NCI-H524 treated with DMSO at 0.1 percent for 48 hours (cell line): Measurements from ENCODE around the gene RNF169.
"Not testable (repeated sequence)": the region's sequence is repeated elsewhere in the genome, so short reads cannot be mapped to it uniquely, and the experiment has no call there.

Experiments used
- DNase-seq: peaks from one replicate; lab custom pipeline; 2025; lab: John Stamatoyannopoulos, UW

RNF169 gene

DNA sequence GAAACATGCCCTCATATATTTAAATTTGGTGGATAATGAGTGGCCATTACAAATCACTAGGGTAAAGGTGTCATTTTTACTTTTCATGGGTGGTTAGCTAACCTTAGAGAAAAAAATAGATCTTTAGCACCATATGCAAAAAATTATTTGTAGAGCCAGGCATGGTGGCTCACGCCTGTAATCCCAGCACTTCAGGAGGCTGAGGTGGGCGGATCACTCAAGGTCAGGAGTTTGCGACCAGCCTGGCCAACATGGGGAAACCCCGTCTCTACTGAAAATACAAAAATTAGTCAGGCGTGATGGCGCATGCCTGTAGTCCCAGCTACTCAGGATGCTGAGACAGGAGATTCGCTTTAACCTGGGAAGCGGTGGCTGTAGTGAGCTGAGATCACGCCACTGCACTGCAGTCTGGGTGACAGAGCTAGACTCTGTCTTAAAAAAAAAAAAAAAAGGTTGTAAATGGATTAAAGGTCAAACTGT is 19.6 kb downstream of the RNF169 start:
- DNase-seq: not testable (repeated sequence)

DNA sequence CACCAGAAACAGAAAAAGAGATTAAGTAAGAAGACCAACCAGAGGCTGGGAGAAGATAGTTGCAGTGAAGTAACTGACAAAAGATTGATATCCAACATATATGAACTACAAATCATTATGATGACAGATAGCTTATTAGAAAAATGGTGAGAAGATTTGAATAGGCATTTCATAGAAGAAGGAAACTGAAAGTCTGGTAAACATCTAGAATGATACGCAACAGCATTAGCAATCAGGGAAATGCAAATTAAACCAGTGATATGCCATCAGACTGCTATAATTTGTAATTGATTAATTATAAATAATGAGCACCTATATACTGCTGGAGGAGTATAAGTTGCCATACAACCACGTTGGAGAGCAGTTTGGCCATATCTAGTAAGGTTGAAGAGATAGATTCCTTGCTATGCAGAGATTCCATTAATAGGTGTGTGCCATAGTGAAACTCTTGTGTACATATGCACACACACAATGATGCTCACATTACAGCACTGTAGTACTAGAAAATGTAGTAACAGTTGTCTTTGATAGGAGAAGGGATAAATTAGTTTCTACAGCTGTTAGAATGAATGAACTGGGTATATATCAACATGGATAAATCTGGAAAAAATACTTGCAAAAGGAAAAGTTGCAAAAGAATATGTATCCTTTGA is 20.5 kb downstream of the RNF169 start:
- no peak for DNase-seq

- no peak for DNase-seq
Measured at GRCh38 chr11:74770456-74770855, 21.8 kb downstream of the RNF169 start.

GRCh38 chr11:74771139-74771538 is 22.5 kb downstream of the RNF169 start:
- DNase-seq: no peak

DNA sequence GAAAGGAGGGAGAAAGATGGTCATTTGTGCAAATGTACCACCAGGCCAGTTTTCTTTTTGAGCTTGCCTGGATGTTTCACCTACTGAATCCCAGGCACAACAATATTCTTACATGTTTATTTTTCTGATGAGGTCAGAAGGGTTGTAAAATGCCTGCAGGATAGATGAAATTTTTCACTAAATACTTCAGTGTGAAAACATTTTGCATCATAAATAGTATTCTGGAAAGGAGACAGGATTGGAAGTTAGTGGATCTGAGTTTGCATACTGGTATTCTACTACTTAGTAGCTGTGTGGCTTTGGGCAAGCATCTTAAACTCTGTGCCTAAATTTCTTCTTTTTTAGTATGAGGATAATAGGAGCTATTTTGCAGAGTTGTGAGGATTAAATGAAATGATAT is 24.8 kb downstream of the RNF169 start:
- DNase-seq: no peak

- DNase-seq: no peak
Measured at GRCh38 chr11:74775762-74776161, 27.1 kb downstream of the RNF169 start.

GRCh38 chr11:74776546-74776945 is 27.9 kb downstream of the RNF169 start:
- no peak for DNase-seq

GRCh38 chr11:74777038-74777437 is 28.4 kb downstream of the RNF169 start:
- DNase-seq: no peak

GRCh38 chr11:74777877-74778276 is 29.2 kb downstream of the RNF169 start:
- no peak for DNase-seq

GRCh38 chr11:74778581-74778980 is 29.9 kb downstream of the RNF169 start:
- DNase-seq: no peak

GRCh38 chr11:74780248-74781005 is 31.8 kb downstream of the RNF169 start:
- no peak for DNase-seq

DNA sequence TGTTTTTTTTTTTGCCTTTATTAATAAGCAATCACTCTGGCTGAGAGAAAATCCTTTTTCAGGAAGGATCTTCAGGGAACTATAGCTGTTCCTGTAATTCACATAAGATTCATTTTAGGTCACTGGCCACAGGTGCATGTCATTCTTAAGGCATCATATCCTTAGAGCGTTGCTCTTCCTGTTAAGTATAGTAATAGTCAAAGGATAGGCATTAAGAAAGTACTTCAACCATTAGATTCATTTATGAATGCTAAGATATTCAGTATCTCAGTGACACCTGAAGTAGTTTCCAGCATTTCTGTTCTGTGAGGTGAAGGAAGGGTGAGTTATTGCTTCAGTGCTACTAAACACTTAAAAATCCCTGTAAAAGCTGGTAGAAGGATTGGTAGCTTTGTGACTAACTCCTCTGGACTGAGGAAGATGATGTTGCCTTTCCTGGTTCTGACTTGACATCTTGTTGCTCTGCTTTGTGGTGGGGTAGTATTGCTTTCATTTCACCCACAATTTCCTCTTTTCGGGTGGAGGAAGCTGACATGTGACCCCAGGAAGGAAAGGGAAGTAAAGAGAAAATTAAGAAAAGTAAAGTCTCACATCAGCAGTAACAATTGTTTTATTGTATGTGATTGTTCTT is 34.7 kb downstream of the RNF169 start:
- no peak for DNase-seq

DNA sequence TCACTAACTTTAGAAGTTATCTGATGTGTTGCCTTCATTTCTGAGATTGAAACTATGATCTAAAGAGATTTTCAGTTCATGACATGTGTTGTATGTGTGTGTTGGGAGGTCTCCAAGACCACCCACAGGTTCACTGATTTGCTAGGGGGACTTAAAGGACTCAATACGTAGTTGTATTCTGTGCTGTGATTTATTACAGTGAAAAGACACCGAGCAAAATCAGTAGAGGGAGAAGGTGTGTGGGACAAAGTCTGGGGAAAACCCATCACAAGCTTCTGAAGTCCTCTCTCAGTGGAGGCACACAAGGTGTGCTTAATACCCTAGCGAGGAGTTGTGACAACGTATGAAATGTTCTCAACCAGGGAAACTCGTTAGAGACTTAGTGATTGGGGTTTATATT is 35.6 kb downstream of the RNF169 start:
- DNase-seq: no peak

GRCh38 chr11:74784726-74785125 is 36.1 kb downstream of the RNF169 start:
- no peak for DNase-seq

DNA sequence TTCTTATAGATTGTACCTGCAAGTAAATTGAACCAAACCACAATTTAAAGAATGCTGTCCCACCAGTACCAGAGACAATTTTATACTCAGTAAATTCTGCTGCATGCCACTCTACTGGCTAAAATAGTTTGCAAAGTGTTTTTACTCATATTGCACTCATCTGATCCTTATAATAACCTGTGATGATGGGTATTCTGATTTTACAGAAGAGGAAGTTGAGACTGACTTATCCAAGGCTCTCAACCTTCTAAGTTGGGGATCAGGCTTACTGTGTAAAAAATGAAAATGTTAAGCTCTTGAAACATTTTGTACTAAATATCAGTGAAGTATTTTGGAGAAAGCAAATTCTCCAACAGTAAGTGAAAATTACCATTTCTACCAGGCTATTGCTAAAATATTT is 37.9 kb downstream of the RNF169 start:
- DNase-seq: no peak

DNA sequence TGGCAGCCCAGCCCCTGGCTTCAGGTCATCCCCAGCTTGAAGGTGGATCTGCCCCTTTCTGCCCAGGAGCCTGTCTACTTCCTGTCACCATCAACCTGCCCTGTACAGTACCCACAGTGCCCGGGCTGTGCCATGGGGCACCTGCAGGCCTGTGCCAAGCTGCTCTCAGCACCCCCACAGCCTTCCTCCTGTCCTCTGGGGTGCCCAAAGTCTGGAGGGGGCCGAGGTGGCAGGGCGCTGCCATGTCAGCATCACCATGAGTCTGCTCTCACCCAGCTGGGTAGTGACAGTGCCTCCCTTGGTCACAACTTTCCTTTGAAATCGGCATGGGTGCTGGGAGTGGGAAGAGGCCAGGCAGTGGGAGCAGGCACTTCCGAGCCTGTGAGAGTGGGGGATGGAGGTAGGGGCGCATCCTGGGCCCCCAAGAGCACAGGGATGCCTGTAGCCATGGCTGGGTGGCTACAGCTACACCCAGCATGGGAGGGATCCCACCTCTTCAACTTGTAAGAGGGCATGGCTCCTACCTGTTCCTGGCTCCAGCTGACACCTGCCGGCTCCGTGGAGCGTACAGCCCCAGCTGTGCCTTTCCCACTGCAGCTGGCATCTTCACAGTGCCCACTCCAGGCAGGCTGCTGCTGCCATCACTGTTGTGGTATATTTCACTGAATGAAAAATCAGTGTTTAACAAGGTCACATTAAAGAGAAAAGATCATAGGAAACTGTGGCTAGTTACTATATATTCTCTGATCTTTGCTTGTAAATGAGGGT is 42.9 kb downstream of the RNF169 start:
- DNase-seq: no peak

- DNase-seq: no peak
Measured at GRCh38 chr11:74806267-74806666, 57.6 kb downstream of the RNF169 start.

DNA sequence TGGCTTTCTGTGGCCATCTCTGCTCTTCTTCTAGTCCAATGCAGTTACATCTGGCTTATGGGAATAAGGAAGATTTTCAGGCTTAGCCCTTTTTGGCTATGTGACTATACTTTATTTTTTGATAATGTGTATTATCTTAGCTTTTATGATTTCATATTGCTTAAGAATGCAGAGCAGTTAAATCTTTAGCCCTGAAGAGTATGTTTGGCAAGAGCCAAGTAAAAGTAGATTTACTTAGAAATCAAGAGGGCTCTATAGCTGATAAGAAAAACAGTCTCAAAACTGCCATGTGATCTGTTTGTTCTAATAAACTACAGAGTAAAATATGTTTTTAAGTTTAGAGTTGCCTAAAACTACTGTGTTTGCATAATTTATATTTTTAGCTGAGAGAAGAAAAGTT is 61.2 kb downstream of the RNF169 start:
- no peak for DNase-seq

DNA sequence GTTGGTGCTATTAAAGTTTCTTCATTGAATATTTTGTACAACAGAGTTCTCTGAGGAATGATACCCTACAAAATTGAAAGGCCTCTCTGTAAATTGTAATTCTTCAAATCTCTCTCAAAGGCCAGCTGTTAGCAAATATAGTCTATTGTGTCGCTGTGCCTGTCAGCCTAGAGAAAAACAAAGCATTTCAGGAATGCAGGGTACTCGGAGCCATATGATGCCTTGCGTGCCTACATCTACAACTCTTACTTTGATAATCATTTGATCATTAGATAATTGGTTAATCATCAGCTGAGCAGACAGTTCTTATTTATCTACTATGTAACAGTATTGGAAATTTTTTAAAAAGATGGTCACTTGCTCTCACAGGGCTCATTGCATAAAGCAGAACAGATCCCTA is 67.3 kb downstream of the RNF169 start:
- no peak for DNase-seq

DNA sequence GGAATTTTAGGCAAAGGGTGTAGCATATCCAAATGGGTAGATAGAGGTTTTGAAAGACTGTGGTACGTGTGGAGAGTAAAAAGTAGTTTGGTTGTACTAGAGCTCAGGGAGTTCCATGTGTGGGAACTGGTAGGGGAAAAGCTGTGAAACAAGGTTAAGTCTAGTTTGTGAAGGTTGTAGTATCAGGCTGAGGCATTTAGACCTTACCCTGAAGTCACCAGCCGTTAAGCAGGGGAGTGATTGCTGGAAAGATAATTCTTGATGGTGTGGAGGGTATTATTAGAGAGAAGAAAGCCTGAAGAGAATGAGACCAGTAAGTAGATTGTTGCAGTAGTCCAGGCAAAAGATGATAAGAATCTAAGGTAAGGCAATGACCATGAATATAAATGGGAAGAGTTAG is 68.0 kb downstream of the RNF169 start:
- DNase-seq: no peak

DNA sequence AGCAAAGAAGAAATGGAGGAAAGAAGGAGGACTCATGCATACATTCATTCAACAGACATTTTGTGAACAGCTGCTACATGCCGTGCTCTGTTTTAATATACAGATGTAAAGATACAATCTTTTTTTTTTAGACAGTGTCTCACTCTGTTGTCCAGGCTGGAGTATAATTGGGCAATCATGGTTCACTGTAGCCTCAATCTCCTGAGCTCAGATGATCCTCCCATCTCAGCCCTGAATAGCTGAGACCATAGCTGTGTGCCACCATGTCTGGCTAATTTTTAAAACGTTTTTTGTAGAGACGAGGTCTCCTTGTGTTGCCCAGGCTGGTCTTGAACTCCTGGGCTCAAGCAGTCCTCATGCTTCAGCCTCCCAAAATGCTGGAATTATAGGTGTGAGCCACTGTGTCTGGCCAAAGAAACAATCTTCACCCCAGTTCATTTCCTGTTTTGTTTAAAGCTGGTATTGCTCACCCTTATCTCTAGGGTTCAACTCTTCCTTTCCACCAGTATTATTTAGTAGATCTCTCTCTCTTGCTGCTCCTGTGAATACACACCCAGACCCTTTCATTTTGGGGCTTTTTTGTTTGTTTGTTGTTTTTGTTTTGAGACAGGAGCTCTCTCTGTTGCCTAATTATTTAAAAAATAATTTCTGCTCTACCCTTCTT is 69.8 kb downstream of the RNF169 start:
- no peak for DNase-seq

- no peak for DNase-seq
Measured at GRCh38 chr11:74819400-74819799, 70.8 kb downstream of the RNF169 start.
